HCEC 1CT (cell line): Measurements from ENCODE around the gene KANSL1.
"Not testable (repeated sequence)": the region's sequence is repeated elsewhere in the genome, so short reads cannot be mapped to it uniquely, and the experiment has no call there.

ENCODE experiments used
- DNase-seq: peaks from one replicate; pipeline ENCODE4 v3.0.0-alpha.2; 2017

Gene KANSL1, protein sequence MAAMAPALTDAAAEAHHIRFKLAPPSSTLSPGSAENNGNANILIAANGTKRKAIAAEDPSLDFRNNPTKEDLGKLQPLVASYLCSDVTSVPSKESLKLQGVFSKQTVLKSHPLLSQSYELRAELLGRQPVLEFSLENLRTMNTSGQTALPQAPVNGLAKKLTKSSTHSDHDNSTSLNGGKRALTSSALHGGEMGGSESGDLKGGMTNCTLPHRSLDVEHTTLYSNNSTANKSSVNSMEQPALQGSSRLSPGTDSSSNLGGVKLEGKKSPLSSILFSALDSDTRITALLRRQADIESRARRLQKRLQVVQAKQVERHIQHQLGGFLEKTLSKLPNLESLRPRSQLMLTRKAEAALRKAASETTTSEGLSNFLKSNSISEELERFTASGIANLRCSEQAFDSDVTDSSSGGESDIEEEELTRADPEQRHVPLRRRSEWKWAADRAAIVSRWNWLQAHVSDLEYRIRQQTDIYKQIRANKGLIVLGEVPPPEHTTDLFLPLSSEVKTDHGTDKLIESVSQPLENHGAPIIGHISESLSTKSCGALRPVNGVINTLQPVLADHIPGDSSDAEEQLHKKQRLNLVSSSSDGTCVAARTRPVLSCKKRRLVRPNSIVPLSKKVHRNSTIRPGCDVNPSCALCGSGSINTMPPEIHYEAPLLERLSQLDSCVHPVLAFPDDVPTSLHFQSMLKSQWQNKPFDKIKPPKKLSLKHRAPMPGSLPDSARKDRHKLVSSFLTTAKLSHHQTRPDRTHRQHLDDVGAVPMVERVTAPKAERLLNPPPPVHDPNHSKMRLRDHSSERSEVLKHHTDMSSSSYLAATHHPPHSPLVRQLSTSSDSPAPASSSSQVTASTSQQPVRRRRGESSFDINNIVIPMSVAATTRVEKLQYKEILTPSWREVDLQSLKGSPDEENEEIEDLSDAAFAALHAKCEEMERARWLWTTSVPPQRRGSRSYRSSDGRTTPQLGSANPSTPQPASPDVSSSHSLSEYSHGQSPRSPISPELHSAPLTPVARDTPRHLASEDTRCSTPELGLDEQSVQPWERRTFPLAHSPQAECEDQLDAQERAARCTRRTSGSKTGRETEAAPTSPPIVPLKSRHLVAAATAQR (N-terminal part only)

DNA sequence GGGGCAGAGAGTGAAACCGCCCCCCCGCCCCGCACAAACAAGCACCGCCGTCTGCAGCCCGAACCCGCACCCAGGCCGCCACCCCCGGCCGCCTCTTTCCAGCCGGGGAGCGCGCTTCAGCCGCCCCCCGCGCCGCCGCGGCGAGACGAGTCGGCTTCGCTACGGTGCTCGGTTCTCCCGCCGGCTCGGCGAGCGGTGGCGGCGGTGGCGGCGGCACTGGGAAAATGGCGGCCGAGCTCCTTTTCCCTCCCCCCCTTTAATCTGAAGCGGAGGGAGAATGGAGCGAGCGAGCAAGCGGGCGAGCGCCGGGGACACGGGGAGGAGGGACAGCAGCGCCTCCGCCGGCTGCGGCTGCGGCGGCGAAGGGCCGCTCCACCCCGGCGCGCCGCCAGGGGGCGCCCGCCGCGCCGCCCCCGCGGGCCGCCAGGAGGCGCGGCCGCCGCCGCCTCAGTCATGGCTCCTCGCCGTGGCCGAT, at the start of gene KANSL1:
TSS of gene KANSL1 (minus strand) at position 279 of the 475 bp plus-strand sequence. CDS start 21,286 bp downstream, outside the sequence.
- peak; percentile 93 for DNase-seq

DNA sequence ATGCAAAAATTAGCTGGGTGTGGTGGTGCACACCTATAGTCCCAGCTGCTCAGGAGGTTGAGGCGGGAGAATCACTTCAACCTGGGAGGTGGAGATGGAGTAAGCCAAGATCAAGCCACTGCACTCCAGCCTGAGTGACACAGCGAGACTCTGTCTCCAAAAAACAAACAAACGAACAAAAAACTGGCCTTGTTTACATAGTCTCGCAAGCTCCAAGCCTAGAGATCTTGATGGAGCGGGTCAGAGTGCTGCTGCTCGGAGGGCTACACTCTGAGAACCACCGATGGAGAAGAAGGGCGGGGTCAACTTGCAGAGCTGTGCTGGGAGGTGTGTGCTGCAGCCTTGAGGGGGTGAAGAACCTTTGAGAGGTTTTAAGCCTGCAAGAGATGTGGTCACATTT, 38.1 kb upstream of the KANSL1 start:
- not testable (repeated sequence) for DNase-seq

DNA sequence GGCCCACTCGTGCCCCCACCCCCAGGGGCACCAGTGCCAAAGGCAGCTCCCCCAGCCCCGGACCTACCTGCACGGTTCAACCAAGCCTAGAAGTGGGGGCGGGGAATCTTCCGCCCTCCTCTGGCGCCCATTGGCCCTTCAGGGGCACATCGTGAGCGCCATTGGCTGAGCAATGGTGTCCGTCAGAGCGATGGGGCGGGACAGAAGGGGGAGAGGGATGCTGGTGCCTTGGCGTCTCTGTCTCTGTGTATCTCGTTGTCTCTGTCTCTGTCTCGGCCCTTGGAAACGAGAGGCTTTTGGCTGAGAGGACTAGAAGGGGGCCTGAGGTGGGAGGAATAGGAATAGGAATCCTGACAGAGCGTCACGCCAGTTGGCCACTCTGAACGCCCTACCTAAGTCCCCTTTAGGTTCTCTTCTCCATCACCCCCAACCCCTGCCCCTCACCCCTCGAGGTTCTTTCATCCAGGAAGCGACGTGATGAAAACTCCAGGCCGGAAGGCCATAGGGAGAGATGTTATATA, 32.1 kb upstream of the KANSL1 start:
- DNase-seq = peak; percentile 76

DNA sequence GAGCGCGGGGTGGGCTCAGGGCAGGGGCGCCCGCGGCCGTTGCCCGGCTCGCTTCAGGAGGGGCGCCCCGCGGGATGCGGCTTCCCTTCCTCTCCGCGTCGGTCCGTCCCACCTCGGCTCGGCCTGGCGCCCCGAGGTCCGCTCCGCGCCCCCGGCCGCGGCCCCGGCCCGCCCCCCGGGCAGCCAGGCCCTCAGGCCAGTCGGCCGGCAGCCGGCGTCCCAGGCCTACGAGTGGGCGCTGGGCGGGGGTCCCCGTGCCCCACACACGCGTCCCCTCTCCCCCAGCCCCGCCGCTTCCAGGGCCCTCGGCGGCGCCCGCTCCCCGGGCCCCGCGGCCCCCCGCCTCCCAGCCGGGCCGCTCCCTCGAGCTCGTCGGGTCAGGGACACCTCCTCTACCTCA, 31.6 kb upstream of the KANSL1 start:
- DNase-seq = not testable (repeated sequence)

DNA sequence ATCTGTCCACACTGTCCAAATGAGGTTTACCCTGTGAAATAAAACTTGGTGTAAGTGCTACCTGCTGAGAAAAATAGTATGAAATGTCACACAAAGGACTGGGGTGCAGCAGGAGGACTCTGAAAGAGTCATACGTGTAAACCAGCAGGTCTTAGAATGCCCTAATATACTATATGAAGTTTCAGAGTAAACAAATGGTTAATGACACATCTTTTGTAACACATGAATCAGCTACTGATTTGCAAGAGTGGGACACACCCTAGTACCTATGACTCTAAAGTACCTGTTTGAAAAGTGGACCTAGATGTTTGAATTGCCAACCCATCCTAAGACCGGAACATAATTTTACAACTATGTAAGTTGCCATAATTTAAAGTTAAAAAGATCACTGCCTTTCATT, 29.8 kb upstream of the KANSL1 start:
- DNase-seq = not testable (repeated sequence)

DNA sequence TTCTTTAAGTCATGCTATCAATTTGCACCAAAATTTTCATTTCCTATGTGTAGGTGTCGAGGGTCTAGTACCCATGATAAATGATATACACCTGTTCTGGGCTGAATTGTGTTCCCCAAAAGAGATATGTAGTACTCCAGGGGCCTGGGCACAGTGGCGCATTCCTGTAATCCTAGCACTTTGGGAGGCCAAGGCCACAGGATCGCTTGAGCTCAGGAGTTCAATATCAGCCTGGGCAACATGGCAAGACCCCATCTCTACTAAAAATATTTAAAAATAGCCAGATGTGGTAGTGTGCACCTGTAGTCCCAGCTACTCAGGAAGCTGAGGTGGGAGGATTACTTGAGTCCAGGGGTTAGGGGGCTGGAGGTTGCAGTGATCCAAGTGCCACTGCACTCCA, 23.5 kb upstream of the KANSL1 start:
- DNase-seq = no peak

DNA sequence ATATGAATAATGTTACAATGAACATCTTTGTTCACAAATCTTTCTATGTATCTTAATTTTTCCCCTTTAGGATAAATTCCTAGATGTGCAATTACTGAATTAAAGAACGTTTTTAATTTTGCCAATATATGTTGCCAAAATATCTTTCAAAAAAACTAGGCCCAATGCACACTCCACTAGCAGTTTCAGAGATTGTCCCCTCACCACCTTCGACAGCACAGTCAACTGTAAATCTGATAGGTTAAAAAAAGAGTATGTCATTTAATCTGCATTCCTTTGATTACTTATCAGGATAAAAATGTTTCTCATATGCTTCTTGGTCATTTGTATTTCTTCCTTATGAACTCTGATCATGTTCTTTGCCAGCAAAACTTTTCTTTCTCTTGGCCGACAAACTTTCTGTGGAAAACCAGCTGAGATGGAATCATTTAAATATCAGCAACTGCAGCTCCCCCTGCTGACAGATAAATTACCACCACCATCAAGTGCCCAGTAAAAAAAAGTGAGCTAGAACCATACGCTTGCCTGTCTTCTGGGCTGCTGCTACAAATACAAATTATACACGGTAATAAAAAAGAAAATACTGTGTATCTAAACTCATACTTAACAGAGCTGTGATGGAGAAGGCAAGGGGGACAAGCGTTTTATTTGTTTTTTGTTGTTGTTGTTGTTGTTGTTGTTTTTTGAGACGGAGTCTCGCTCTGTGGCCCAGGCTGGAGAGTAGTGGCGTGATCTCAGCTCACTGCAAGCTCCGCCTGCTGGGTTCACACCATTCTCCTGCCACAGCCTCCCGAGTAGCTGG, 19.6 kb upstream of the KANSL1 start:
- DNase-seq = peak; percentile 51

DNA sequence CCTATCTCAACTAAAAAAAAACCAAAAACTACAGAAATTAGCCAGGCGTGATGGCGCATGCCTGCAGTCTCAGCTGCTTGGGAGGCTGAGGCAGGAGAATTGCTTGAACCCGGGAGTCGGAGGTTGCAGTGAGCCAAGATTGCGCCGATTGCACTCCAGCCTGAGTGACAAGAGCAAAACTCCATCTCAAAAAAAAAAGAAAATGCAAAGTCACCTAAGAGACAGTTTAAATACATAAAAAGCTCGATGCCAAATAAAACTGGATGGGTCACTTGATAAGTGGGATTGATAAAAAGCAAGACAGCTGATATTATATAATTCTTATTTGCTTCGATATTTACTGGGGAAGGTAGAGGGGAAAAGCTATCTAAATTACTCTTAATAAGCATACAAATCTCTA, 15.8 kb upstream of the KANSL1 start:
- no peak for DNase-seq

DNA sequence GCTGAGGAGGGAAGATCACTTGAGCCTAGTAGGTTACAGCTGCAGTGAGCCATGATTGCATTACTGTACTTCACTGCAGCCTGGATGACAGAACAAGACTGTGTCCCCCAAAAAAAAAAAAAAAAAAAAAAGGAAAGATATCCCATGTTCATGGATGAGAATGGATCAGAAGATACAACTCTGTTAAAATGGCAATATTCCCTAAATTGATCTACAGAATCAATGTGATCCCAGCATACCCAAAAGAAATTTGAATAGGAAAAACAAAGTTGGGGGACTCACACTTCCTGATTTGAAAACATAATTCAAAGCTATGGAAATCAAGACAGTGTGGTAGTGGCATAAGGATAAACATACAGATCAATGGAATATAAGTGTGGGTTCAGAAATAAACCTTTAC, 12.7 kb upstream of the KANSL1 start:
- no peak for DNase-seq

DNA sequence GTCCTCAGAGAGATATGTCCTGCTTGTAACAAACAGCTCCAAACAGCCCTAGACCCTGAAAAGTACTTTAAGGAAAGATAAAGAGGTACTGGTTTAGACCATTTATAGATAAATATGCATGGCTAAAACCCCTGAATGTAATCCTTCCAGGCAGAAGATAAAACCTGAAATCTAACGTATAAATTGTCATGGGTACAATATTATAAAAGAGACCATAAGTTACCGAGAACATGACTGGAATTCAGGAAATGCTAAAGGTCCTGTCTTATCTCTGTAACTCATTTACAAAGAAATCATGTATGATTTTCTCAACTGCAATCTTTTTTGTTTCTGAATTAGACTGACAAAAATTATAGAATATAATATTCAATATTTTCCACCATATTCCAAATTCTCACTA, 9.2 kb upstream of the KANSL1 start:
- DNase-seq = no peak

DNA sequence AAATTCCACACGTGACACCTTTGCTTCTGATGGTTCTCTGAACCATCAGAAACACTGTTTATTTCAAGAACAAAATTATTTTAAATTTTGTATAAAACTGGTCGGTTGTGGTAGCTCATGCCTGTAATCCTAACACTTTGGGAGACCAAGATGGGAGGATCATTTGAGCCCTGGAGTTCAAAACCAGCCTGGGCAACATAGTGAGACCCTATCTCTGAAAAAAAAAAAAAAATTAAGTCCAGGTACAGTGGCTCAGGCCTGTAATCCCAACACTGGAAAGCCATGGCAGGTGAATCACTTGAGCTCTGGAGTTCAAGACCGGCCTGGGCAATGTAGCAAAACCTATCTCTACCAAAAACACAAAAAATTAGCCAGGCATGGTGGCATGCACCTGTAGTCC, 8.3 kb upstream of the KANSL1 start:
- no peak for DNase-seq

DNA sequence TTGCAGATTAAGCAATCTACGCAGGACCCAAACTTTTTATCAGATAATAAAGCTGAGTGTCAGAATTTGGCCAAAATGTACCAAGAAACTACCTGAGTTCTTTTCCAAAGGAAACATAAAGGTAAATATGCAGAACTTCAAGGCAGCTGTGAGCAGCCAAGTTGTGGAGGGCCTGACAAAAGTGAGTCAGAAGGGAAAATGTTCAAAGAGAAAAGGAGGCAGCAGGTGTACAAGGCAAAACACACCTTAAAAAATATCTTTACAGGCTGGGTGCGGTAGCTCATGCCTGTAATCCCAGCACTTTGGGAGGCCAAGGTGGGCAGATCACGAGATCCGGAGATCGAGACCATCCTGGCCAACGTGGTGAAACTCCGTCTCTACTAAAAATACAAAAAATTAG, 7.0 kb upstream of the KANSL1 start:
- DNase-seq = no peak

DNA sequence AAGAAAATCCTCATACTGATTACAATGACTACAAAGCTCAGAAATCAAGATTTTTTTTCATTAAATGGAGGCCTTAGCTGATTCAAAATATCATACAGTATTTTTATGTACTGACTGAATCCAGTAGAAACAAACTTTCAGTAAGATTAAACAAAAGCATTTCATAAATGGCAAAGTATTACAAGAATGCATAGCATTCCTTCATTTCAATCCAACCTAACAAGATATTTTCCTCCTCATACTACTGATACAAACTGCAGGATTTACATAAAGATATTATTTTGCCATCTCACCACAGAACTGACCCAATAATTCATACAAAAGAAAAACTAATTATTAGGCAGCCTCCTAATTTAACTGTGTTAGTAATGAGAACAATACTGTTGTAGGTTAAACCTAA, 6.2 kb upstream of the KANSL1 start:
- DNase-seq = peak; percentile 12

DNA sequence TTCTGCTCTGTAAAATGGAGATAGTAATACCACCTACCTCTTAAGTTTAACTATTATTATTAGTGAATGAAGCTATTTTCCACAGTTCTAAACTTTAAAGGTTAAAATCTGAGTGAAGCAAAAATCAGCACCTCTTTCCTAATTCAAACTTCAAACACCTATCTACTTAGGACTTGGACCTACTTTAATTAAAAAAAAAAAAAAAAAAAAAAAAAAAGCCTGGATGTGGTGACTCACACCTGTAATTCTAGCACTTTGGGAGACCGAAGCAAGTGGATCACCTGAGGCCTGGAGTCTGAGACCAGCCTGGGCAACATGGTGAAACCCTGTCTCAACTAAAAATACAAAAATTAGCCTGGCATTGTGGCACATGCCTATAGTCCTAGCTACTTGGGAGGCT, 5.0 kb upstream of the KANSL1 start:
- DNase-seq = no peak

DNA sequence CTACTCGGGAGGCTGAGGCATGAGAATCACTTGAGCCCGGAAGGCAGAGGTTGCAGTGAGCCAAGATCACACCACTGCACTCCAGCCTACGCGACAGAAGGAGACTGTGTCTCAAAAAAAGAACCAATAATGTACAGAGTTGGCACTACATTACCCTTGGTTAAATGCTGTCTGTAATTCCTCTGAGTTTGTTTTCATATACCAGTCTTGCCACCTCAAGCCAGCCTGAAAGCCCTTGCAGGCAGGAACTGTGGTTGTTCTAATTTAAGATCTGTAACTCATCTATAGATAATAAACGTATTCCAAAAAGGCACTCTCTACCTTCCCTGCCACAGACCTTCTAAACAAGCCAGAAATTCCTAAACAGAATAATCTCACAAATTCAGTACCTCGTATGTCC, 4.3 kb upstream of the KANSL1 start:
- DNase-seq = no peak

DNA sequence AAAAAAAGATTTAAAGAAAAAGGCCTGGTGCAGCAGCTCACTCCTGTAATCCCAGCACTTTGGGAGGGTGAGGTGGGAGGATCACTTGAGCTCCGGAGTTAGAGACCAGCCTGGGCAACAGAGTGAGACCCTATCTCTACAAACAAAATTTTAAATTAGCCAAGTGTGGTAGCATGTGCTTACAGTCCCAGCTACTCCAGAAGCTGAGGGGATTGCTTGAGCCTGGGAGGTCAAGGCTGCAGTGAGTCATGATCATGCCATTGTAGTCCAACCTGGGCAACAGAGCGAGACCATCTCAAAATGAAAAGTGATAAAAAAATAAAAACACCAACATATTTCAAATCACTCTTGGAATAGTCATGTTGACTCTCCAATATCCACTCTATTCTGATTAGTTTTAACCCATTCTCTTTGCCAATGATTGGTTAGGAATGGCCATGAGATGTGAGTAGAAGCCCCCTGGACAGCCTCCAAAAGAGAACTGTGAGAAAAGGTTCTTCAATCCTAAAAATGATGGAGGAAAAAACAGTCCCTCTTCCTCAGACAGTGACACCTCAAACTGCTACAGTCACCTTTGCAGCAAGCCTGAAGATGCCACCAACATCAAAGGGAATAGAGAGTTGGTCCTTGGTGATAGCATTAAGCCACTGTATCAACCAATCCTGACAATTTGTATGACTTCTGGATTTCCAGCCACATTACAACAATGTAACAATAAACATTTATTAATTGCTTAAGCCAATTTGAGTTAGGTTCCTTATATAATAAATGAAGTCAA, 2.9 kb upstream of the KANSL1 start:
- no peak for DNase-seq

DNA sequence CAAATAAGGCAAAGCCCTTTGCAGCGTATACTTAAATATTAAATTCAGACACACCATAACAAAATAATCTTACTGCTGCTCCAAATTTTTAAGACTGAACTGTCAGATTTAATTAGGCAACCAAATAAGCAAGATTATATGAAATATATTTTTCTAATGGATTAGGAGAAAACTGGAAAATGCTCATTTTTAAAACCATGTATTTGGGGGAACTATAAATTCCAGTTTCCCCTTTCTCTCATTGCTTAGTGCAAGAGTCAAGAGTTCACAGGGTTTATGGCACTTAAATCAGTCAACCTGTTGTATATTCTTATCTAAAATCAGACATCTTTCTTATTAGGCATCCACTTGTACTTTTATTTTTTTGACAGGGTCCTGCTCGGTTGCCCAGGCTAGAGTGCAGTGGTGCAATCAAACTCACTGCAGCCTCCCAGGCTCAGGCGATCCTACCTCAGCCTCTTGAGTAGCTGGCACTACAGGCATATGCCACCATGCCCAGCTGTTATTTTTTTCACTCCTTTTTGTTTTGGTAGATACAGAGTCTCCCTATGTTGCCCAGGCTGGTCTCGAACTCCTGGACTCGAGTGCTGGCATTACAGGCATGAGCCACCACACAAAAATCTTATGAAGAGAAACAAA, 2.1 kb upstream of the KANSL1 start:
- DNase-seq = no peak

DNA sequence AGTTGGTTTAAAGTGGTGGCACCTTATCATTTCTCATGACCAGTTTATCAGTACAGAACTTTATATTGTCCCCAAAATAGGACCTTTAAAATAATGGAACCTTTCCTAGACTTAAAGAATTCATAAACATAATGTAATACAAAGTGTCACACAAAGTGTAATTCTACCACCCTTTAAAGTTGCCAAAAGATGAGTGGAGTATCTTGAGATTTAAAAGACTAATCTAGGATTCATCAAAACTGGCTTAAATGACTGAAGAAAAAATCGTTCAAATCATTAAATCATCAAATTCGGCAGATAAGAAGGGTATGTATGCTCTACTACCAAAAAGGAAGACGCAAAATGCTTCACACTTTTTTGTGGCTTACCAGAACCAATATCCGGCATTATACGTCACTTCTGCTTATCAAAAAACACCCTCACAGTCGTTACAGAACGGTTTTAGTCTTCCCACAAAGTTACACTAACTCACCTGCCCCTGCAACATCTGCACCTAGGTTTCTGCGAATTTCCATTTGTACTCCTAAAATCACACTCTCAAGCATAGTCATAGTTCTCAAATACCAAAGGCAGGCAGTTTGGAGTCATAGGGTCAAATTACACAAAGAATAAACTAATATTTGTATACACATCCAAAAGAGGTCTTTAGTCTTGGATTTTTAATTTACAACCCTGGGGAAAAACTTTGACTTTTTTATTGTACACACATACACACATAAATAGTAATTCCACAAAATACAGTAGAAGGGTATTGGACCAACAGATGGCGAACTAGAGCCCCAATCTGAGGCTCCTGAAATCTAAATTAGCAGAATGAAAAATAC, 1.4 kb upstream of the KANSL1 start:
- peak; percentile 76 for DNase-seq

DNA sequence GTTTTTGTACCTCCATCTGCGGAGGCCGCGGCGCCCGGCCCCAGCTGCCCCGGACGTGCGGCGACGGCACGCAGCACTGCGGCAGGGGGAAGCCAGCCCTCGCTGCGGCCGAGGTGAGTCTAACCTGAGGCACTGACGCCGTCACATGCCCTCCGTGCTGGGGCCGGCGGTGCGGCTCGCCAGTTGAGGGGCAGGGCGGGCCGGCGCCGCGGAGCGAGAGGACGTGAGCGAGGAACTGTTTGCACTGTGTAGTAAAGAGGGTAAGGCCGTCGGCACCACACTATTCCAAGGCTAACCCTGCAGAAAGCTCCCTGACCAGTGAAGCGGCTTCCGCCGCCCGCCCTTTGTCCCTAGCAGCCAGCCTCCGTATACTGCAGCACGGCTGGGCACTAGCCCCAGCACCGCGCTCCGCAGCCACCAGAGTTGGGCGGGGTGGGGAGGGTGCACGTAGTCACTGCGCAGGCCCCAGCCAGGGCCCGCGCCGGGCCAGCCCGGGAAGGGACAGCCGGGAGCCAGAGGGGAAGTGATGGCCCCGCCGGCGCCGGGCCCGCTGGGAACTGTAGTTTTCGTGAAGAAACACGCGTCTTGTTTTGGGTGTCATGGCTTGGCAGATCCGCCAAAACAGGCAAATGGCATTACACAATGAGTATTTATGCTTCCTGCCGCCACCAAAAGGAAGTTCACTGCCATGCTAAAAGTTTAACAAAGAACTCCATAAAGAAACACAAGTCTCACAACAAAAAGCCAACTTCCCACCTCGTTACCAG, 580 bp upstream of the KANSL1 start:
- peak; percentile 96 for DNase-seq
